HL-60 (cell line): ENCODE data around the gene OR4X2.
"Not testable (repeated sequence)": the region's sequence is repeated elsewhere in the genome, so short reads cannot be mapped to it uniquely, and the experiment has no call there.

Source experiments
- GABPA ChIP-seq: IDR thresholded peaks from 2 replicates; pipeline ENCODE4 v1.6.1; 2012; ENCODE audit warnings: low read depth
- POLR2AphosphoS5 ChIP-seq: IDR thresholded peaks from 2 replicates; pipeline ENCODE4 v1.6.1; 2012; ENCODE audit warnings: low read depth
- TF ChIP-seq, protein P1 (sequence below): IDR thresholded peaks from one replicate; pipeline ENCODE4 v1.5.1; 2011; ENCODE audit warnings: low read length, control low read depth, inconsistent platforms; ENCODE audit not compliant: insufficient read depth
- TF ChIP-seq, protein P2 (sequence below): IDR thresholded peaks from 2 replicates; pipeline ENCODE4 v1.6.1; 2012; ENCODE audit warnings: low read depth; ENCODE audit not compliant: insufficient replicate concordance

DNA sequence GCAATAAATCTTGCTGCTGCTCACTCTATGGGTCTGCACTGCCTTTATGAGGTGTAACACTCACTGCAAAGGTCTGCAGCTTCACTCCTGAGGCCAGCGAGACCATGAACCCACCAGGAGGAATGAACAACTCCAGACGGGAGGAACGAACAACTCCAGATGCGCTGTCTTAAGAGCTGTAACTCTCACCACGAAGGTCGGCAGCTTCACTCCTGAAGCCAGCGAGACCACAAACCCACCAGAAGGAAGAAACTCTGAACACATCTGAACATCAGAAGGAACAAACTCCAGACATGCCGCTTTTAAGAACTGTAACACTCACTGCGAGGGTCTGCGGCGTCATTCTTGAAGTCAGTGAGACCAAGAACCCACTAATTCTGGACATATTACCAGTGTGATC lies 14.8 kb upstream of the OR4X2 start:
- TF ChIP-seq, protein P1, sequence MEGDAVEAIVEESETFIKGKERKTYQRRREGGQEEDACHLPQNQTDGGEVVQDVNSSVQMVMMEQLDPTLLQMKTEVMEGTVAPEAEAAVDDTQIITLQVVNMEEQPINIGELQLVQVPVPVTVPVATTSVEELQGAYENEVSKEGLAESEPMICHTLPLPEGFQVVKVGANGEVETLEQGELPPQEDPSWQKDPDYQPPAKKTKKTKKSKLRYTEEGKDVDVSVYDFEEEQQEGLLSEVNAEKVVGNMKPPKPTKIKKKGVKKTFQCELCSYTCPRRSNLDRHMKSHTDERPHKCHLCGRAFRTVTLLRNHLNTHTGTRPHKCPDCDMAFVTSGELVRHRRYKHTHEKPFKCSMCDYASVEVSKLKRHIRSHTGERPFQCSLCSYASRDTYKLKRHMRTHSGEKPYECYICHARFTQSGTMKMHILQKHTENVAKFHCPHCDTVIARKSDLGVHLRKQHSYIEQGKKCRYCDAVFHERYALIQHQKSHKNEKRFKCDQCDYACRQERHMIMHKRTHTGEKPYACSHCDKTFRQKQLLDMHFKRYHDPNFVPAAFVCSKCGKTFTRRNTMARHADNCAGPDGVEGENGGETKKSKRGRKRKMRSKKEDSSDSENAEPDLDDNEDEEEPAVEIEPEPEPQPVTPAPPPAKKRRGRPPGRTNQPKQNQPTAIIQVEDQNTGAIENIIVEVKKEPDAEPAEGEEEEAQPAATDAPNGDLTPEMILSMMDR = not testable (repeated sequence)
- not testable (repeated sequence) for TF ChIP-seq GABPA, POLR2AphosphoS5
- TF ChIP-seq, protein P2, sequence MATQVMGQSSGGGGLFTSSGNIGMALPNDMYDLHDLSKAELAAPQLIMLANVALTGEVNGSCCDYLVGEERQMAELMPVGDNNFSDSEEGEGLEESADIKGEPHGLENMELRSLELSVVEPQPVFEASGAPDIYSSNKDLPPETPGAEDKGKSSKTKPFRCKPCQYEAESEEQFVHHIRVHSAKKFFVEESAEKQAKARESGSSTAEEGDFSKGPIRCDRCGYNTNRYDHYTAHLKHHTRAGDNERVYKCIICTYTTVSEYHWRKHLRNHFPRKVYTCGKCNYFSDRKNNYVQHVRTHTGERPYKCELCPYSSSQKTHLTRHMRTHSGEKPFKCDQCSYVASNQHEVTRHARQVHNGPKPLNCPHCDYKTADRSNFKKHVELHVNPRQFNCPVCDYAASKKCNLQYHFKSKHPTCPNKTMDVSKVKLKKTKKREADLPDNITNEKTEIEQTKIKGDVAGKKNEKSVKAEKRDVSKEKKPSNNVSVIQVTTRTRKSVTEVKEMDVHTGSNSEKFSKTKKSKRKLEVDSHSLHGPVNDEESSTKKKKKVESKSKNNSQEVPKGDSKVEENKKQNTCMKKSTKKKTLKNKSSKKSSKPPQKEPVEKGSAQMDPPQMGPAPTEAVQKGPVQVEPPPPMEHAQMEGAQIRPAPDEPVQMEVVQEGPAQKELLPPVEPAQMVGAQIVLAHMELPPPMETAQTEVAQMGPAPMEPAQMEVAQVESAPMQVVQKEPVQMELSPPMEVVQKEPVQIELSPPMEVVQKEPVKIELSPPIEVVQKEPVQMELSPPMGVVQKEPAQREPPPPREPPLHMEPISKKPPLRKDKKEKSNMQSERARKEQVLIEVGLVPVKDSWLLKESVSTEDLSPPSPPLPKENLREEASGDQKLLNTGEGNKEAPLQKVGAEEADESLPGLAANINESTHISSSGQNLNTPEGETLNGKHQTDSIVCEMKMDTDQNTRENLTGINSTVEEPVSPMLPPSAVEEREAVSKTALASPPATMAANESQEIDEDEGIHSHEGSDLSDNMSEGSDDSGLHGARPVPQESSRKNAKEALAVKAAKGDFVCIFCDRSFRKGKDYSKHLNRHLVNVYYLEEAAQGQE = not testable (repeated sequence)
